GM18858 (cell line): Measurements from ENCODE around the gene CD200R1L.

Experiments used
- ATAC-seq: cut with Tn5 transposase; IDR thresholded peaks from one replicate; pipeline ENCODE4 v1.9.1; 2021; ENCODE audit not compliant: unreplicated experiment

The CD200R1L gene

DNA sequence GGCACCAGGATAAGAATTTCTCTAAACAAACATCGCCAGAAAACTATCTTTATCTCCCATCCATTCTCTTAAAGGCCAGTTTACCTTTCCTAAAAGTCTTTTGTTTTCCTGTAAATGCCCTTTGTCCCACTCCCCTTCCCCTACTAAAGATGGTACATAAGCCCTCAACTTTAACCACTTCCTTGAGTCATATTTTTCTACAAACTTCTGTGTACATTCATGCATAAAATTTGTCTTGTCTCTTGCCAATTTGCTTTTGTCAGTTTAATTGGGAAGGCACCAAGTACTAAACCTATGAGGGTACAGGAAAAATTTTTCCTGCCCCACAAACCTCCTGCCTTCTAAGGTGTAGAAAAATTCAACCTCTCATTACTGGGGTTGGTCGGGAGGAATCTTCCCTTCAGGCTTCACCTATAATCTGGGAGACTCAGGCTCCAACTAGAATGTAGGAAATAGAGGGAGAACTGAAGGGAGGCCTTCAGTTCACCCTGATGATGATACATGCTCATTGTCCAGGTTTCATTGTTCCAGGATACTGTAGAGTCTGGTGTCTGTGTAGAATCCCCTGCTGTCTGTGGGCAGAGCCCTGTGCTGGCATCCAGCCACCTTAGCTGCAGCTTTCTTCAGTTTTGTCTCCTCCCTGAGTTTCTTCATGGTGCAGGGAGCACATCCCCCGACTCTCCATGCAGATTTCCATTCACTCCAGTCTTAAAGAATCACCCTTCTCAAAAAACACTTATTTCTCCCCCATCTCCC, 53.2 kb downstream of the CD200R1L start:
- ATAC-seq: no peak

DNA sequence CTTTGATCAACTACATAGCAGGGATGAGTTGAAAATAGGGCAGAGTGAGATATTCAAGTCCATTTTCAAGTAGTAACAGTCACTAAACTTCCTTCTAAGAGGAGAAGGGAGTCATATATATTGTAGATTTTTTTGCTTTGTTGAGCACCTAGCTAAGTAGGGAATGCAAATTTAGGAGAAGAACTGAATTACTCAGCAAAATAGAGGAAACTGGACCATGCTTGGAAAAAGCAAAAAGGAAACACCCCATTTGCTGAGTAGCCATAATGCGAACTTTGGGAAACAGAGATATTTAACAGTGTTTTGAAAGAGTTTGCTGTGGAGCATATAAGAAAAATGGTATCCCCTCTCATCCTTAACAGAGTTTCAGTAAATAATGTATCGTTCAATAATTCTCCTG, 54.9 kb downstream of the CD200R1L start:
- no peak for ATAC-seq

GRCh38 chr3:112789787-112790186, 56.9 kb downstream of the CD200R1L start:
- no peak for ATAC-seq

DNA sequence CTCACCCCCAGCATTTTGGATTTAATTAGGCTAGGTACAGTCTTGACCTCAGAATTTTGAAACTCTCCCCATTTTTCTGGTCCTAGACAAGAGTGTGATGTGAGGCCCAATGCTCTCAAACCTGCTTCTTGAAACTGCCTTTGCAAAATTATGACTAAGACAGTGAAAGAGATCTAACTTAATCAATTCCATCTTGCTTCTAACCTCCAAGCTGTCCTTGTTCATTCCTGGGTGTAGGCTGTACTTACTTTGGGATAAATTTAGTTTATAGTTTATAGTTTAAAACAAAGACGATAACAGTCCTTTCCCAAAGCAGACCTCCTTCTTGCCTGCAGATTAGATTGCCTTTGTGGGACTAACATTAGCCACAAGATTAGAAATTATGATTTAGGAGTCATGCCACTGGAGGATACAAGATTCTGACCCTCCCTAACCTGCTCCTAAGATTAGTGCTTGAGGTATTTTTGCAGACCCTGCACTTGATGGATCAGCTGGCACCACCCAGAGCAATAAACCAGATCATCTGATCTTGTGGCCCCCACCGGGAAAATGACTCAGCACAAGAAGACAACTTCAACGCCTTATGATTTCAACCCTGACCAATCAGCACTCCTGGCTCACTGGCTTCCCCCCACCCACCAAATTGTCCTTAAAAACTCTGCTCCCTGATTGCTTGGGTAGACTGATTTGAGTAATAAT, 59.6 kb downstream of the CD200R1L start:
- no peak for ATAC-seq

DNA sequence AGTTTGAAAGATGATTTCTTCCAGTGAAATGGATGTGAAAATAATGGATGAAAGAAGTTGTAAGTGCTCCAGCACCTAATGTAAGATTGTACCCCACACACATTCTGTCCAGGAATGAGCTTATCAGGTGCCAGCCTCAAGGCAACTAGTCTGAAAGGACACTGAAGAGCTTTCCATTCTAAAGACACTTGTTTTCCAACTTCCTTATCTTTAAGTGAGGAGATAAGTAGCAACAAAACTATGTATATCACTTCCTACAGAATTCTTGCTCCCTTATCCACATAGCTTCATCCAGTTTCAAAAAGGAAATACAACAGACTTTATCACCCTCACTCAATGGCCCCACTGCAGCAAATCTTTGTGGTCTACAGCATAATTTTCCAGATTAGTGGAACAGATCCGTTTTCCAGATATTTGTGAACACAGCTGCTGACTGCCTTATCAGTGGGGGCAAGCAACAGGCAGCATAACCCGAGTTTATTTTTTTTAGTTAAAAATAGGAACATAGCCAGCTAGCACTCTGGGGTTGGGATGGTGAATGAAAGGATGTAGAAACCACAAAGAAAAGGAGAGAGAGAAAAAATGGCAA, 60.6 kb downstream of the CD200R1L start:
- ATAC-seq: no peak

DNA sequence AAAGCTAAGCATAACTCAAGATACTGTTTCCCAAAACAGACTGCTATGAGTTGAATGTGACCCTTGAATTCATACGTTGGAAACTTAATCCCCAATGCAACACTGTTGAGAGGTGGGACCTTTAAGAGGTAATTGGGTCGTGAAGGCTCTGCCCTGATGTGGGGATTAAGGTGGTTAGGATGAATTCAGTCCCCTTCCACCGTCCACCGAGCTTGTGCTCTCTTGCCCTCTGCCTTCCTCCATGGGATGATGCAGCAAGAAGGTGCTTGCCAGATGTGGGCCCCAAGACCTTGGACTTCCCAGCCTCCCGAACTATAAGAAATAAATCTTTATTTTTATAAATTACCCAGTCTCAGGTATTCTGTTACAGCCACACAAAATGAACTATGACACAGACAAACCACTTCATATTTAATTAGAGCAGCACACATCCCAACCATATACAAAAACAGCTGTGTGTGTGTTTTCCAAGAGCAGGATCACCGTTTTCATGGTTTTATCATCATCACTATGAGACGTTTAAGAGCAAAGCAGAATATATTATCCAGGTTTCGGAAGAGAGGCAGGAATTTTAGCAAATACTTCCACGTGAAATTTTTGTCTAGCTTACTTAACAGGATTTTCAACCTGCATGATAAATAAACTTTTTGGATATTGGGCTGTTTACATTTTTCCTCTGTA, 61.2 kb downstream of the CD200R1L start:
- no peak for ATAC-seq

DNA sequence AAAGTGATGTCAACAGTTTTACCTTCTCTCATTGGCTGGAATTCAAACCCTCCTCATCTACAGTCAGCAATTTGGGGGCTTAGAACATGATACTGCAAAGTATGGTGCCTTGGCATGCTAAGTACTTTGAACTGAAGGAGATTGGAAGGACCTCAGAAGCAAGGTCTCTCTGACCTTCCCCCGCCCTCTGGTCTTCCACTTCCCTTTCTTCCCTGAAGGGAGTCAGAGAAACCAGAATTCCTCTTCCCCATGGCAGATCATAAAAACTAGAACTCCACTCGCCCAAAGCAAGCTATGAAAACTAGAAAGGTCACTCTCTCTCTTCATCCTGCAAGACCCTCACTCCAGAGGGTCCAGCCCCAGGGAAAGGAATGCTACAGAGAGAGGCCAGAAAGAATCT, 64.2 kb downstream of the CD200R1L start:
- no peak for ATAC-seq

GRCh38 chr3:112781599-112781998, 65.1 kb downstream of the CD200R1L start:
- no peak for ATAC-seq

DNA sequence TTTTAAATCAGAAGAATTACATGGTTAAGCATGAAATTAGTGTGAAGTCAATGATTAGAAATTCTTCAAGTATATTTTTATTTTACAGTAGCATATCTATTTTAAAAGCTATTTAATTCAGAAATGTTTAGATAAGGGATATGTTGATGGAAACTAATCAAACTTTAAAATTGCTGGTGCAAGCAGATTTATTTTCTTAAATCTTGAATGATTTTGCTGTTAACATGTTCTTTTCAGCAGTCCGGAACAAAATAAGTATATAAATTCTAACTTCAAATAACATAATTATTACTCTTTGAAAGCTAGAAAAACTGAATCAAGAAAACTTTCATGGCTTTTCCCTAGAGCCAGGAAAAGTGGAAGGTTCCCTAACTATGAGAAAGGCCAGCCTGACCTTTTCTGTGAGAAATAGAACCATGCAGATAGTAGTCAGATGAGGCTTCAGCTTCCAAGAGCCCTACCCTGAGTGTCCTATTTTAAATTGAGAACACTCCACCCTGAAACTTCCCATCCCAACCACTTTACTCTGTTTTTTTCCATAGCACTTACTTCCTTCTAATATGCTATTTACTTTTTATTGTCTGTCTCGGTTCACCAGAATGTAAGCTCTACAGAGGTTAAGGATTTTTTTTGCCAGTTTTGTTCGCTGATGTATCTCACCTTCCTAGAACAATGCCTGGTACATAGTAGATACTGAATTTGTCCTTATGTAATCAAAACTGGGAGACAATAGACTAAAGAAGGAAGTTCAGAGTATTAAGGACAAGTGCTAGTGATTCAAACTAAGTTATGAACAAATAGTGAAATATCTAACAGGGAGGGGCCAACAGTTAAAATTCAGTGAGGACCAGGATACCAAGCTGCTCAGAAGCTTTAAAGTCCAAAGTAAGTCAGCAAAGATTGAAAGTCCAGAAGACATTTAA, 66.8 kb downstream of the CD200R1L start:
- ATAC-seq: no peak

DNA sequence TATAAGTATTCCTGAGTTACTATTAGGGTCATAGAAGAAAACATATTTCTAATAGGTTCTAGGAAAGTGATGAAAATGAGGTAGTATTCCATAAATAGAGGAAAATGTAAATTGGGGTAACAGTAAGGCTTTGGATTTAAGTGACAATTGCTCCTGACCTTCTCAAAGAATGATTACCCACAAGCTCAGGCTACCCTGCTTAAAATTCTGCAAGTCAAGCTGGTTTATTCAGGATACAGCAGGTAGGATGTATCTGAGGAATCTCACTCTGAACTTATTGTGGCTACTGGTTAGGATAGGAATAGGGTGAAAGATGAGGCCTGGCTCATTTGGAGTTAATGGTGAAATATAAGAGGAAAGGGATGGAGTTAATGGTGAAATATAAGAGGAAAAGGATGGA, 67.7 kb downstream of the CD200R1L start:
- ATAC-seq: no peak

DNA sequence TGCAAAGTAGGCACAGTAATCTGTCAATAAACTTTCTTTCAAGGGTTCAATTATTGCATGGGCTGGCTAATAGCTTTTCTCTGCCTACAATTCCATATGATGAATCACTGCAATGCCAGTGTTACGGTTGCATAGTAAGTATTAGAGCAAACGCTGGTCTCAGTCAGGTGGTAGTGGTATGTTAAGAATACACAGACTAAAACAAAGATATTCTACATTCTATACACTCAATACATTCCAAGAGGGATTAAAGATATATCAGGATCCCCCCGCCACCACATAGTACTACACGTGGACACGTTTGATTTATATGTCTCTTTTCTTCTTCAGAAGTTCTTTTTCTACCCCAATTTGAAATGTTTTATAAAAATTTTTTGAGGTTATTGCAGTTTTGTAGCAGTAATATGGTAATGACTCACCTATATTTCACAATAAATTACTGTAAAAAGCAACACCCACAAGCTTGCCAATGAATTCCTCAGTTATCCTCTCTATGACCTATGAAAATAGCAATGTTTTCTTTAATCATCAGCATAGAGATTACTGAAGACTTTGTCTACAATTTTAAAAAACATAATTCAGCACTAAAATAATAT, 68.2 kb downstream of the CD200R1L start:
- ATAC-seq: no peak

GRCh38 chr3:112777811-112778210, 68.9 kb downstream of the CD200R1L start:
- no peak for ATAC-seq

DNA sequence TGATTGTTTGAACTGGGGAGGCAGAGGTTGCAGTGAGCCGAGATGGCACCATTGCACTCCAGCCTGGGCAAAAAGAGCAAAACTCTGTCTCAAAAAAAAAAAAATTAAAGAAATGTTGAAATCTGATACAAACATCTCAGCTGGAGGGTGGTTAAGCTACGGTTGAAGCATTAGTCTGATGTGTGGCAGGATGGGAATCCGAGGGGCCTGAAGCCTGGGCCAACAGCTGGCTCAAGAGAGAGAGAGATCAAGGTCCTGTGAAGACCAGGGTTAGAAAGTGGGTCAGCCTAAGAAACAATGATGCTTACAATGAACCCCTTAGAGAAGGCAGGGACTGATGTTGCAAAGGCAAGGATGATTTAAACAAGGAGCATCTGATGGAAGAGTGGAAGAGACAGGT, 69.8 kb downstream of the CD200R1L start:
- no peak for ATAC-seq

DNA sequence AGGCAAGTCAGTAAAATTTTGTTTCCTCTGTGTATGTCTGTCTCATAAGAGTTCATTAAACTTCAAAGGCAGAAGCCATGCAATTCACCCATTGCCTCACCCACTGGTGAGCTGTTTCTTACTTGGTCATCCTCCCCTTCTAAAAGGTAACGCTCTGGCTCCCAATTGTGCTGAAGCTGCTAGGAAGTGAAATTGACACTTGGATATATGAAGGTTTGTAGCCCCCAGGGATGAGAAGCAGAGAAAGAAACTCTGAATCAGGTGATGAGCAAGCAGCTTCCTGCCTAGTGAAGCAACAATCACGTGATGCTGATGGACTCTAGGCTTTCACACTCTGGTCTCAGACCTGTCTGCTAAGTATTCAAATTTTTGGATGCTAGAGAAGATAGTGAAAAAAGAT, 70.7 kb downstream of the CD200R1L start:
- ATAC-seq: no peak

GRCh38 chr3:112775011-112775742, 71.5 kb downstream of the CD200R1L start:
- ATAC-seq: no peak

- no peak for ATAC-seq
These were observed 72.3 kb downstream of the CD200R1L start for GRCh38 chr3:112774293-112774926.

DNA sequence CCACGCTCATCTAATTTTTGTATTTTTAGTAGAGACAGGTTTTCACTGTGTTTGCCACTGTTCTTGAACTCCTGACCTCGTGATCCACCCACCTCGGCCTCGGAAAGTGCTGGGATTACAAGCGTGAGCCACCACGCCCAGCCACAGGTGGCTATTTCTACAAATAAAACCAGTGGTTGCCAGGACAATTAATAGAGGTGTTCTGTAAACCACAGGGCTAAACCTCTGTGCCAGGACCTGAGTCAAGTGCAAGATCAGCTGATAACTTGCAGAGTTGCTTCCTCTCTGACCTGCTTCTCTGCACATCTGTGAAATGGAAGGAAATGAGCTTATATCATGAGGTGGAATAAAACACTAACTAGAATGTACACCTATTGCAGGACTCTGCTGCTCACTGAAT, 72.8 kb downstream of the CD200R1L start:
- ATAC-seq: no peak

GRCh38 chr3:112770951-112771350, 75.7 kb downstream of the CD200R1L start:
- ATAC-seq: no peak

DNA sequence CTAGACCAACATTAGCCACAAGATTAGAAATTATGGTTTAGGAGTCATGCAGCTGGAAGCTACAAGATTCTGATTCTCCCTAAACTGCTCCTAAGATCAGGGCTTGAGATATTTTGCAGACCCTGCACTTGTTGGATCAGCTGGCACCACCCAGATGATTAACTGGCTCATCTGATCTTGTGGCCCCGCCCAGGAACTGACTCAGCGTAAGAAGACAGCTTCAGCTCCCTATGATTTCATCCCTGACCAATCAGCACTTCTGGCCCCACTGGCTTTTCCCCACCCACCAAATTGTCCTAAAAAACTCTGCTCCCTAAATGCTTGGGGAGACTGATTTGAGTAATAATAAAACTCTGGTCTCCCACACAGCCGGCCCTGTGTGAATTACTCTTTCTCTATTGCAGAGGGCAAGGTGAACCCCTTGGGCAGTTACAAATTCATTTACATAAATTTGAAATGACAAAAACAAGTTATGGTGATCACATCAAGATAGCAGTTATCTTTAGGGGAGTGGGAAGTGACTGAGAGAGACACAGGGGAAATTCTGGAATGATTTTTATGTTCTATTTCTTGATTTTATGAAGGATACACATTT, 76.5 kb downstream of the CD200R1L start:
- no peak for ATAC-seq
